NB4 (cell line): ENCODE data around the gene CYP19A1.

Experiments
- DNase-seq: peaks from one replicate; pipeline ENCODE4 v3.0.0; 2010; ENCODE audit warnings: low read depth
- H3K4me3 ChIP-seq: one replicate; pipeline ENCODE4 v1.5.1; 2011; ENCODE audit warnings: mild to moderate bottlenecking, low read depth, low read length, moderate library complexity
- CTCF ChIP-seq: IDR thresholded peaks from one replicate; pipeline ENCODE4 v1.5.1; 2012; ENCODE audit warnings: low read depth, low read length
- MAX ChIP-seq: IDR thresholded peaks from 2 replicates; pipeline ENCODE4 v1.6.1; 2011; ENCODE audit warnings: low read depth, low read length
- MYC ChIP-seq: IDR thresholded peaks from 2 replicates; pipeline ENCODE4 v1.6.1; 2011; ENCODE audit warnings: low read depth, low read length
- POLR2A ChIP-seq: IDR thresholded peaks from 2 replicates; pipeline ENCODE4 v1.6.1; 2011; ENCODE audit warnings: mild to moderate bottlenecking; ENCODE audit not compliant: insufficient read length; ENCODE audit errors: extremely low read depth

CYP19A1 gene

GRCh38 chr15:51267703-51268083 is 70.7 kb downstream of the CYP19A1 start:
- peak overlapping the region; percentile 53 for H3K4me3 ChIP-seq
- peak; percentile 35 for DNase-seq
- TF ChIP-seq POLR2A (no peak), MAX (peak; percentile 62; the same call in 1 of the 2 replicates), CTCF (no peak), MYC (peak; percentile 24; the same call in 1 of the 2 replicates)

DNA sequence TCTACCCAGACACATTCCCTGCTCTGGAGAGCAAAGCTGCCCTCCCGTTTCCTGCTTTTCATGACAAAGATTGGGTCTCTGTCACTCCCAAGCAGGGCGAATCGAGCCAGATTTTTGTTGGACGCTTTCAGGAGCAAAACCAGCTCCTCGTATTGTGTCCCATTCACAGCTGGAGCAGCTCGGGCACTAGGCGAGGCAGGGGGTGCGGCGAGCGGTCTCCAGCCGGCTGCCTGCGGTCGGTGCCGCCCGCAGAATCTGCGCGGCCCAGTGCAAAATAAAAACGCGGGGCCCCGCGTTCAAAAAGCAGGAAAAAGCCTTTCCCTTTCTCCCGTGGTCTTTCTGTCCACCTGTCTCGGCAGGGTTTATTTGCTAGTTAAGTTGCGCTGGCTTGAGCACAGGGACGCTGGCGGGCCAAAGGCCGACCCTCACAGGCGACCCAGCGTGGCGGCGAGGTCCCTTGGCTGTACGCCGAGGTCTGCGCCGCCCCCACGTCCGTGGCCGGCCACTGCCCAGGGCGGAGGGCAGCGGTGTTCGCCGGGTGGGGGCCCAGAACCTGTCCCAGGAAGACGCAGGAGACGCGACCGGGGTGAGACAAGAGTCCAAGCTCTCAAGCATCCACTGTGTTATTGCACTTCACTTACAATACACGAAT is 71.2 kb downstream of the CYP19A1 start:
- H3K4me3 ChIP-seq = peak overlapping the region; percentile 53
- peak; percentile 22 for DNase-seq

DNA sequence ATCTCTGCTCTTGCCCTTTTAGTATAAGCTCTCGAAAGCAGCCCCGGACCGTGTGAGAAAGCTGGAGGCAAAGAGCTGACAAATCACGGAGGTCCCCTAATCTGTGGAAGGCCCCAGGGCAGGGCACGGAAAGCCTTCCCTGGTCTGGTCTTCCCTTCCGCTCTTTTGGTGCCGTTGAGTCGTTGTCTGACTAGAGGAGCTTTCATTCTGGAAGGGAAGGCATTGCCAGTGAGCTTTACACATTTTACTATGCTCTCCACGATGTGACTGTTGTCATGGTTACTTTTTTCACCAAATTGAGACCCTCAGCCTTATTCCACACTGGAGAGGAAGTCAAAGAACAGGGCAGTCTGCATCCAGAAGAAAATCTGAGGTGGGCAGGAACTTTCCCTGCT is 71.7 kb downstream of the CYP19A1 start:
- TF ChIP-seq CTCF = no peak
- no peak for TF ChIP-seq MAX
- DNase-seq = no peak
- H3K4me3 ChIP-seq = peak overlapping the region; percentile 53

More for the DNA sequence above, 71.2 kb downstream of the CYP19A1 start:
- TF ChIP-seq CTCF (no peak), MYC (no peak), MAX (no peak), POLR2A (no peak)

DNA sequence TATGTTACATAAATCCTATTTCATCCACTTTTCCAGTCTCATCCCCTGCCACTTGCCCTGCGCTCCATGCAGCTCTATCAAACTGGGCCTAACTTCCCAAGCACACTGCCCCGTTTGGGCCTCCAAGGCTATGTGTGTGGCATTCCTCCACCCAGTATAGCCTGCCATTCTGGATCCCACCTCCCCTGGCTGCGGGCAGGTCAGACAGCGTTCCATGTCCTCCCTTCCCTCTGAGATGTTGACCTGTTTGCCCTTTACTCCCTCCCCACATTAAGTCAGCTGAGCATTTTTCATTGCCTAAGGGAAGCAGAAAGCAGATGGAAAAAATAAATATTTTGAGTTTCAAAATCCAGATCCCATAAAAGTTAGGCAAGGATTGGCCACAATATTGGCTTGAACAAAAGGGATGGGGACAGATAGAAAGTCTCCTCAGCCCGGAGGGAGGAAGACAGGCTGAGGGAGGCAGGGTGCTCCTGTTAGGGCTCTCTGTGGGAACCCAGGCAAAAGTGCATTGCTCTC is 73.3 kb downstream of the CYP19A1 start:
- no peak overlapping the region for H3K4me3 ChIP-seq
- DNase-seq = no peak
- TF ChIP-seq CTCF = no peak
- no peak for TF ChIP-seq MYC
- TF ChIP-seq MAX = no peak
- TF ChIP-seq POLR2A = no peak

DNA sequence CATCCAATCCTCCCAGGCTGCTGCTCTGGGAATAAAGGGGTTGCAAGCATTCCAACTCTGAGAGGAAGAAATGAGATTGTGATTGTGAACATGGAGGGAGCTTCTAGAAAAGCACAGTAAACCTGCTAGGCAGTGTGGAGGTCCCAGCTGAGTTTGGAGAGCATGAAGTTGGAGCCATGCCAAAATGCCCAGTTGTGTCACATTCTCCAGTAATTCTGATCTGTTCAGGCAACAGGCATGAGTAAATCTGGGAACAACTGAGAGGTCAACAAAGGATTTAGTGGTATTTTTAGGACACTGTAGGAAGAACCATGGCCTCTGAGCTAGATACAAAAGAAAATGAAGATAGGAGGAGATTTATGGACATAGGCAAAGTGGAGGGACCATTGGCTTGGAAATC is 74.7 kb downstream of the CYP19A1 start:
- DNase-seq = no peak
- TF ChIP-seq POLR2A = no peak
- no peak for TF ChIP-seq MAX
- no peak for TF ChIP-seq CTCF
- TF ChIP-seq MYC = no peak
- no peak overlapping the region for H3K4me3 ChIP-seq
